Endodermal cell (in vitro differentiated cells): ENCODE data around the gene KCNIP4. TPM values are rescaled to one million over a fixed set of nuclear protein-coding genes. Genes with fewer than 3 reads are reported as not detected.

ENCODE experiments used
- DNase-seq: peaks from one replicate; pipeline ENCODE4 v3.0.0-alpha.2; 2017
- H3K27ac ChIP-seq: 2 replicates; pipeline ENCODE4 v1.5.1; 2013; ENCODE audit warnings: mild to moderate bottlenecking, low read depth, low read length, moderate library complexity
- H3K27me3 ChIP-seq: 2 replicates; pipeline ENCODE4 v1.6.1; 2013; ENCODE audit warnings: mild to moderate bottlenecking, low read length, moderate library complexity; ENCODE audit not compliant: insufficient read depth, control insufficient read depth, poor library complexity, severe bottlenecking
- H3K36me3 ChIP-seq: 2 replicates; pipeline ENCODE4 v1.7.0; 2013; ENCODE audit warnings: mild to moderate bottlenecking, low read length, moderate library complexity; ENCODE audit not compliant: control insufficient read depth, insufficient read depth
- H3K4me1 ChIP-seq: one replicate; pipeline ENCODE4 v1.7.0; 2013; ENCODE audit warnings: low read length; ENCODE audit not compliant: control insufficient read depth, insufficient read depth
- H3K4me3 ChIP-seq: 2 replicates; pipeline ENCODE4 v1.5.1; 2013; ENCODE audit warnings: mild to moderate bottlenecking, low read length, moderate library complexity
- H3K9ac ChIP-seq: 2 replicates; pipeline ENCODE4 v1.6.1; 2013; ENCODE audit warnings: mild to moderate bottlenecking, low read length, moderate library complexity; ENCODE audit not compliant: poor library complexity, severe bottlenecking; ENCODE audit errors: extremely low read depth
- H3K9me3 ChIP-seq: 2 replicates; pipeline ENCODE4 v1.6.1; 2013; ENCODE audit warnings: mild to moderate bottlenecking, low read length, moderate library complexity; ENCODE audit not compliant: control insufficient read depth
- H3K27ac Mint-ChIP-seq: 2 replicates; pipeline ENCODE4 v1.8.0; 2020; ENCODE audit warnings: mixed read lengths
- H3K27me3 Mint-ChIP-seq: 2 replicates; pipeline ENCODE4 v1.8.0; 2021; ENCODE audit warnings: mild to moderate bottlenecking, mixed read lengths; ENCODE audit not compliant: insufficient read depth
- H3K36me3 Mint-ChIP-seq: 2 replicates; pipeline ENCODE4 v1.8.0; 2020; ENCODE audit warnings: low read depth, mixed read lengths
- H3K4me1 Mint-ChIP-seq: 2 replicates; pipeline ENCODE4 v1.8.0; 2020; ENCODE audit warnings: mixed read lengths
- H3K4me3 Mint-ChIP-seq: 2 replicates; pipeline ENCODE4 v1.8.0; 2020; ENCODE audit warnings: mild to moderate bottlenecking, moderate library complexity, mixed read lengths
- H3K9me3 Mint-ChIP-seq: 2 replicates; pipeline ENCODE4 v1.8.0; 2020; ENCODE audit warnings: mild to moderate bottlenecking, mixed read lengths
- WGBS, 2 experiments: methylation state at CpG; one replicate each; pipeline versions ENCODE4 v1.1.5 to v1.1.7; 2013; ENCODE audit warnings: missing lambda C conversion rate in 2 of 2, mixed read lengths in 1 of 2; ENCODE audit not compliant: insufficient coverage in 1 of 2, insufficient read length in 1 of 2; 5-methylcytosine and 5-hydroxymethylcytosine counted together
- total RNA-seq, 2 donors: library from RNA; stranded (reverse); fragmentation: NEBNext Ultra II Directional in 1 of 2; extraction: Animal tissue kit (Norgen Biotek cat#: 25700) in 1 of 2; gene quantifications; 2 replicates in 1 of 2; 3 replicates in 1 of 2; pipeline ENCODE4 v1.2.1, GENCODE V29; 2021
- TF ChIP-seq, protein P1 (sequence below): fragments of 200-600 bp; sonication (generic); conservative IDR thresholded peaks from 2 replicates; pipeline ENCODE4 v1.5.0; 2021; ENCODE audit warnings: antibody characterized with exemption, mild to moderate bottlenecking

The KCNIP4 gene
- total RNA-seq, 2 donors from 2014 or later: not detected

DNA sequence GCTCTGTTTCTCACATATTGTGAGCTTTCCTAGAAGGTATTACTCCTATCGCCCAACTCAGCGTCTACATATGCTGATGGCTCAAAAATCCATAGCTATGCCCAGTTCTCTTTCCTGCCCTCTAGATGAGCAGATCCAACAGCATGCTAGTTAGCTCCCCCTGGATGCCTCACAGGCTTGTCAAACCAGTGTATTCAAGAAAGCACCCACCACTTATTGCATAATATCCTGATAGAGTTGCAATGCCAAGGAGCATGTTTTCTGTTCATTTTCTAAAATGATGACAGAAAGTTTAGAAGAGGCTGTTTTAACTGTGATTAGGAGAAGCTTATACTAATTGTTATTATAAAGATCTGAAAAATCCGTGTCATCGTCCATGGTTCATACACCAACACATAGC is 1250.2 kb downstream of the KCNIP4 start:
- Mint-ChIP-seq H3K36me3 (no peaks in the 10 kb centered on the region), H3K9me3 (no peaks in the 10 kb centered on the region), H3K4me3 (no peak overlapping the region), H3K27ac (no peak overlapping the region), H3K27me3 (peaks cover 11% of the 10 kb centered on the region), H3K4me1 (peaks cover 4% of the 10 kb centered on the region)
- TF ChIP-seq, protein P1, sequence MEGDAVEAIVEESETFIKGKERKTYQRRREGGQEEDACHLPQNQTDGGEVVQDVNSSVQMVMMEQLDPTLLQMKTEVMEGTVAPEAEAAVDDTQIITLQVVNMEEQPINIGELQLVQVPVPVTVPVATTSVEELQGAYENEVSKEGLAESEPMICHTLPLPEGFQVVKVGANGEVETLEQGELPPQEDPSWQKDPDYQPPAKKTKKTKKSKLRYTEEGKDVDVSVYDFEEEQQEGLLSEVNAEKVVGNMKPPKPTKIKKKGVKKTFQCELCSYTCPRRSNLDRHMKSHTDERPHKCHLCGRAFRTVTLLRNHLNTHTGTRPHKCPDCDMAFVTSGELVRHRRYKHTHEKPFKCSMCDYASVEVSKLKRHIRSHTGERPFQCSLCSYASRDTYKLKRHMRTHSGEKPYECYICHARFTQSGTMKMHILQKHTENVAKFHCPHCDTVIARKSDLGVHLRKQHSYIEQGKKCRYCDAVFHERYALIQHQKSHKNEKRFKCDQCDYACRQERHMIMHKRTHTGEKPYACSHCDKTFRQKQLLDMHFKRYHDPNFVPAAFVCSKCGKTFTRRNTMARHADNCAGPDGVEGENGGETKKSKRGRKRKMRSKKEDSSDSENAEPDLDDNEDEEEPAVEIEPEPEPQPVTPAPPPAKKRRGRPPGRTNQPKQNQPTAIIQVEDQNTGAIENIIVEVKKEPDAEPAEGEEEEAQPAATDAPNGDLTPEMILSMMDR: no peak
- H3K4me1 ChIP-seq: no peaks in the 10 kb centered on the region
- no peak for DNase-seq
- no peaks in the 10 kb centered on the region for H3K36me3 ChIP-seq
- no peaks in the 10 kb centered on the region for H3K9me3 ChIP-seq
- H3K27me3 ChIP-seq: peaks cover 10% of the 10 kb centered on the region
- H3K4me3 ChIP-seq: no peak overlapping the region
- H3K27ac ChIP-seq: no peak overlapping the region
- no peak overlapping the region for H3K9ac ChIP-seq
- 92 to 95% methylated on average over 2 to 4 of the region's 4 CpGs for WGBS, 2 experiments

DNA sequence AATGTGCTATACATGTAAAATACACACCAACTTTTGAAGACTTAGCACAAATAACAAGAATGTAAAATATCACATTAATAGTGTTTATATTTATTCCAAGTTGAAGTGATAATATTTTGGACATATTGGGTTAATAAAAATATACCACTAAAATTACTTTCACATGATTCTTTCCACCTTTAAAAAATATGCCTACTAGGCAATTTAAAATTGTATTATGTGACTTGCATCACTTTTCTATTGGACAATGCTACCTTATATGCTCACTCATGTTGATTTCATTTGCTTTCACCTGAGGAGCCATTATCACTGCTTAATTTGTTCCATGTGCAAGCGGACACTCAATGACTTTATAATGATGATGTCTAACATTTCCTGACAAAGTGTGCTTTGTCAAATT is 1251.8 kb downstream of the KCNIP4 start:
- H3K4me3 Mint-ChIP-seq: no peak overlapping the region
- Histone ChIP-seq H3K9ac (no peak overlapping the region), H3K4me3 (no peak overlapping the region), H3K27ac (no peak overlapping the region), H3K4me1 (no peaks in the 10 kb centered on the region), H3K36me3 (no peaks in the 10 kb centered on the region), H3K9me3 (no peaks in the 10 kb centered on the region), H3K27me3 (peaks cover 10% of the 10 kb centered on the region)
- H3K27ac Mint-ChIP-seq: no peak overlapping the region
- H3K27me3 Mint-ChIP-seq: peaks cover 11% of the 10 kb centered on the region
- TF ChIP-seq, protein P1: no peak
- peaks cover 4% of the 10 kb centered on the region for H3K4me1 Mint-ChIP-seq
- H3K36me3 Mint-ChIP-seq: no peaks in the 10 kb centered on the region
- no peak for DNase-seq
- H3K9me3 Mint-ChIP-seq: no peaks in the 10 kb centered on the region
- 95 to 100% methylated on average over 1 of the region's 1 CpG for WGBS, 2 experiments

DNA sequence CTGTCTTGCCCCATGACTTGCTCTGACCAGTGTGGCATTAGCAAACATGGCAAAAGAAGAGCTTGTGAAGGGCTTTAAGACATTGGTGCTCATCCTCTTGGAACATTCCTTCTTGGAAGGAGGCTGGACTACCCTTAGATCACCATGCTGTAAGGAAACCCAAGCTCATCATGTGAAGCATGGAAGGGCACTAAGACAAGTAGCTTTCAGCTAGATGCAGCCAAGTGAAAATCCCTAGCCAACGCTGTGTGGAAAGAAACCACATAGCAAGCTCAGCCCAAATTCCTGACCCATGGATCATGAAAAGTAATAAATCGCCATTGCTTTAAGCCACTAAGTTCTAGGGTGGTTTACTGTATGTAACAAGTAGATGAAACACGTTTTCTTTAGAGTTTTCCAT is 1260.7 kb downstream of the KCNIP4 start:
- Histone ChIP-seq H3K9me3 (no peaks in the 10 kb centered on the region), H3K9ac (no peak overlapping the region), H3K27me3 (peaks cover 50% of the 10 kb centered on the region), H3K4me1 (peaks cover 3% of the 10 kb centered on the region), H3K36me3 (no peaks in the 10 kb centered on the region), H3K4me3 (no peak overlapping the region), H3K27ac (no peak overlapping the region)
- no peaks in the 10 kb centered on the region for H3K36me3 Mint-ChIP-seq
- H3K27me3 Mint-ChIP-seq: peaks cover 41% of the 10 kb centered on the region
- TF ChIP-seq, protein P1: no peak
- peaks cover 3% of the 10 kb centered on the region for H3K4me1 Mint-ChIP-seq
- no peak overlapping the region for H3K4me3 Mint-ChIP-seq
- H3K27ac Mint-ChIP-seq: no peak overlapping the region
- DNase-seq: no peak
- WGBS, 2 experiments: 81 to 89% methylated on average over 1 to 2 of the region's 3 CpGs
- H3K9me3 Mint-ChIP-seq: no peaks in the 10 kb centered on the region
